Dermis blood vessel endothelial cell (primary cell): ENCODE data around the gene PNMA8C. TPM values are rescaled to one million over a fixed set of nuclear protein-coding genes. Genes with fewer than 3 reads are reported as not detected.

Source experiments
- DNase-seq: peaks from one replicate; pipeline ENCODE4 v3.0.0; 2010
- total RNA-seq: library from RNA; depleted of rRNA; stranded (reverse); fragments of >200 nt; gene quantifications from 2 replicates; pipeline ENCODE4 v1.2.3, GENCODE V29; 2014

The PNMA8C gene
- total RNA-seq = not detected in 2 replicates

DNA sequence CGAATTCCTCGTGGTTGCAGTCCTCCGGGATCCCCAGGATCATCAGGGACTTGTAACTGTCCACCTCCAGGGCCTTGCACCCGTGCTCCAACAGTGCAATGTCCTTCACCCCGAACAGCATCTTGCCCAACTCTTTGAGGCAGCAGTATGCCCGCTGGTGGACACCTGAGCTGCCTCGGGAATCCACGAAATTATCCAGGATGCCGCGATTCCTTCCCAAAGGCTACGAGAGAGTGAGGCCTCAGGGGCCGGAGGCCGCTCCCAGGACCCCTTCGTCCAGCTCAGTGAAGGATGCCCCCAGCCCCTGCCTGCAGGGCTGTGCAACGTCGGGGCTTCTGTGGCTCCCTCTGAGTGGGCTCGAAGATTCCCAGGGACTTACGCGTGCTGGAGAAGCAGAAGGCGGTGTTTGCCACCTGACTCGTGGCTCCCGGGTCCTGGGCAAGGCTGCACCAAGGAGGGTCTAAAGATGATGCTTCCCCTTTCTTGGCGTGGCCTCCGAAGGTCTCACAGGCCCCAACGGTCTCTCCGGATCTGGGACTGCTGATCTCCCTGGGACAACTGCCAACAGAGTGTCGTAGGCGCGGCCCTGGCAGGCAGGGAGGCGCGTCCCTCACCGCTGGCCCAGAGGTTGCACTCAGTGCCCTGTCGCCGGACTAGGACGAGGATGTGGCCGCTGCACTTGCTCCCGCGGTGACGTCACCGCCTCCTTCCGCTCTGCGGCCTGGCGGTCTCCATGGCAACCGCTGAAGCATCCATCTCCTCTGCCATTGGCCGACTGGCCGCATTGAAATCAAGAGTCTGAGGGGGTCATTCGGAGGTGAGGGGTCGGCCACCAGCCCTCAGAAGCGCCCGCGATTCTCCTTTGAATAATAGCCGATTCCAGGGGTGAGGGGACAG, at the start of gene PNMA8C:
PNMA8C (minus strand) TSS at position 698 of the 897 bp plus-strand sequence; CDS start at position 121, 577 bp downstream.
- peak; percentile 59 for DNase-seq

DNA sequence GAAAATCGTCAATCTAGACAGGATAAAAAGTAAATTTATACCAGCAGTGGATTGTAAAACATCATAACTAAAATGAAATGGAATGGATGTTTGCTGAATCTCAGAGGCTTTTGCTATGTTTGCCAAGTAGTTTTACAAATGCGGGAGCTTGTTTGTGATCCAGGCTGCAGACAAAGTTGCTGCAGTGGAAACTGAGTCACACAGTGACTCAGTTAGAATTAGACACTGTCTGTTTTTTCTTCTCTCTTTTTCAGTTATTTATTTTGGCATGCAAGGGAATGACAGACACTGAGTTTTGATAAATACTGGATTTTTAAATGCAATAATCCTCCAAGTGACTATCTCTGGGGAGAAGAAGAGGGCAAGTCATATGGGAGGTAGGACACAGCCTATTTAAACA, 47.2 kb upstream of the PNMA8C start:
- no peak for DNase-seq

DNA sequence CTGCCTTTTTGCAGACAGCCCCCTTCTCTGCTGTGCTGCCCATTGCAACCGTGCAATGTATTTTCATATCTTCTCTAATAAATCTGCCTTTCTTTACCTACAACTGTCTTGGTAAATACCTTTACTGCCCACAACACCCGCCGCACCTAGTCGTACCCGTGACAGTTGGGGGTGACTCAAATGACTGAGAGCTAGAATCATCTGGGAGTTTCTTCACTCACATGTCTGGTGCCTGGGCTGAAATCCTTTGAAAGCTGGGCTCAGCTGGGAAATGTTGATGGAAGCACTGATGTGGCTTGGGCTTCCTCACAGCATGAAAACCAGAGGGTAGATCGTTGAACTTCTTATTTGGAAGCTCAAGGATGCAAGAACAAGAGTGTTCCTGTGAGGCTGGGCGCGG, 45.5 kb upstream of the PNMA8C start:
- DNase-seq = no peak

DNA sequence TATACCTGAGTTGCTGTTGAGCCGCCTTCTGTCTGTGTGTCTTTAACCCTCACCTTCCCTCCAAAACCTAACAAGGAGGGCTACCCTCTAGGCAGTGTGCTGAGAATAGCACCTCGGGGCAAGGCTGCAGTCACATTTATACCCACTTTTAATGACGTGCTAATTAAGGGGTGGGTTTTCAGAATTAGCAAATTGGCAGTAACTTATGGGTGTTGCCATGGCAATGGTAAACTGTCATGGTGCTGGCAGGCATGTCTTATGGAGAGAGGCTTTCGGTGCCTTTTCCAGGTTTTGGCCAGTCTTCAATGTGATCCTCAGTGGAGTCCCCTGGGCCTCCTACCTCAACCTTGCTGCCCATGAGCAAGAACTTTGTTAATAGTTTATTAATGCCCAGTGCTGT, 43.9 kb upstream of the PNMA8C start:
- DNase-seq = no peak

DNA sequence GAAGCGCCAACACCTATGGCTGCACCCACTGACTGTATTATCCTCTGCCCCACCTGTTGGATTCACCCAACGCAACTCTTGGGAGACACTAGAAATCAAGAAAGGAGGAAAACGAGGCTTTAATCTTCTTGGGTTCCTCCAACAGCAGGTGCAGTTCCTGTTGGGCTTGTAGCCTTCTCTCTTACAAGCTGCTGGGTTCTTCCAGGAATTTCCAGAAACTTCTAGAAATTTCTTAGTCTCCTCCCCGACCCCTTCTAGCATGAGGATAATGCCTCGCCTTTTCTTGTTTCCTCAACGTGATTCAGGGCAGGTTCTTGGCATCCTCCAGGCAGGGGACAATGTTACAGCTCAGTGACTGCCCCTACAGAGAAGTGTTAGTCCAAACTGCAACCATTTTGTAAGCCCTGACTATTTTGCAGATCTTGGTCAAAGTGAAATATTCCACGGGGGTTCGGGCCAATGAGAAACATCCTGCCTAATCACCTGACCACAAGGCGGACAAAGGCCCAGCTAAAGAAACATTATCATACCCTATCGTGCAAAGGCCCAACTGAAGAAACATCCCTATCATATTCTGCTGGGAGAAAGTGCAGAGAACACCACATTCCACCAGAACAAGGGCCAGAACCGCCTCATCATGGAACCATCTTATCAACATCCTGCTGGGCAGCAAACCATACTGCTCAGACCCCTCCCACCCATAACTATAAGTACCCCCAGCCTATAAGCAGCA, 43.2 kb upstream of the PNMA8C start:
- DNase-seq = no peak

DNA sequence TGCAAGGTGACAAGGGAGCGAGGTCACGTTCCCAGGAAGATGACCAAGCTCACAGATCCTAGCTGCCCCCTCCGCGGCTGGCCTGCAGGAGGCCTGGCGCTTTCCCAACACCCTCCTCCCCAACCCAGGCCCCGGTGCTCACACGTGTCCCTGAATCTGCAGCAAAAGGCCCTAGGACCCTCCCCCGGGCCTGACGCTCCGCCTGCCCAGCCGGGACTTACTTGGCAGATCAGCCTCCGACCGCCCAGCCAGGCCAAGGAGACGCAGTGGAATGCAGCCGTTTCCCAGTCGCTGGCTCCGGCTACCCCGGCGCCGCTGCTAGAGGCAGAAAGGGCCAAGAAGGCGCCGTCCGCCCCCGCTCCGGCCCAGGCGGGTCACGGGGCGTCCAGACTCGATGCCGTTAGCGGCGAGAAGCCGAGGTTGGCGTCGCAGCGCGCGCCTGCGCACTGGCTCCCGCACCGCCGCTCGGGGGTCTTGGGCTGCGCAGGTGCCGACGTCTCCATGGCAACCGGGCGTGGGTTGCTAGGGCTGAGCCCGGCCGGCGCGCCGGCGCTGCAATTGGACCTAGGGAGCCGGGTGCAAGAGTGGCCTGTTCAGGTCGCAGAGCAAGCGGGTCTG, 42.5 kb upstream of the PNMA8C start, which contains the start of gene PNMA8A:
PNMA8A (minus strand) TSS at position 448 of the 618 bp plus-strand sequence. CDS start 528 bp downstream, outside the sequence.
- peak; percentile 66 for DNase-seq

DNA sequence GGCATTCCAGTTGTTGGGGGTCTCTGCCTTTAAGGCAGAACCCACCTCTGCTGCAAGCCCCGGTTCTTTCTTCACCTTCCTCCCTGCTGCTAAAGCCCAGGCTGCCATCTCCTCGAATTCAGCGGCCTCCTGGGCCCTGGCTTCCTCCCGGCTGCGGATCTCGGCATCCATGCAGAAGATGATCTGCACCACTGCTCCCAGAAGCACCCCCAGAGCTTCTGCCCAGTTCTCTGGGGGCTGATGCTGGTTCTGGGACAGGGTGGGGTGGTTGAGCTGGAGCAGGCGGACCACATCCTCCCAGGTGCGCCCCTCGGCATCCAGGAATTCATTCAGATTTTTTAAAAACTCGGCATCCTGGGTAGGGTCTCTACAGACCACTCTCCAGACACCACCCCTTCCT, 41.6 kb upstream of the PNMA8C start:
- no peak for DNase-seq

DNA sequence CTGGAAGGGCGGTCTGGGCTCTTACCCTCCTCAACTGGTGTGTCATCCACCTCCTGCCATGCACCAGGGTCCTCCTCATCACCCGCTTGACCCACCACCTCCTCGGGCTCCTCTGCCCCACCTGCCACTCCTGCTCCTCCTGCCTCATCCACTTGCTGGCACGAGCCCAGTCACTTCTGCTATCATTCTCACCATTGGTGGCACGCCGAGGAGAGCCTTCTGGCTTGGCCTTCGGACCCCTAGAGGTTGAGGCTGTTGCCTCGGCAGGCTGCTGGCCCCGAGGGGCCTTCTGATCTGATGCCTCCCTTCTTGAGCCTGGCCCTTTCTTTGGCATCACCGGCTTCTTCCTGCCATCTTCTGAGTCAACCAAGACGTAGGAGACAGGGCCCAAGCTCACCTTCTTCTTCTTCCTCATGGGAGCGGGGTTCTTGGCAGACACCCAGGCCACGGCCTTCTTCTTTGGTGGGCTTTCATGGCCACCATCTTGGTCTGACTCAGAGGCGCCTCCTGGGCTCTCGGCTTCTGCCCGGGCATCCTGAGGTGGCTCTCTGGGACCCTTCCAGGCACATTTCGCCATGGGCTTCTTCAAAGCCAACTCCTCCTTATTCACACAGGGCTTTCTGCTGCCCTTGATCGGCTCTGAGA, 40.9 kb upstream of the PNMA8C start:
- no peak for DNase-seq

DNA sequence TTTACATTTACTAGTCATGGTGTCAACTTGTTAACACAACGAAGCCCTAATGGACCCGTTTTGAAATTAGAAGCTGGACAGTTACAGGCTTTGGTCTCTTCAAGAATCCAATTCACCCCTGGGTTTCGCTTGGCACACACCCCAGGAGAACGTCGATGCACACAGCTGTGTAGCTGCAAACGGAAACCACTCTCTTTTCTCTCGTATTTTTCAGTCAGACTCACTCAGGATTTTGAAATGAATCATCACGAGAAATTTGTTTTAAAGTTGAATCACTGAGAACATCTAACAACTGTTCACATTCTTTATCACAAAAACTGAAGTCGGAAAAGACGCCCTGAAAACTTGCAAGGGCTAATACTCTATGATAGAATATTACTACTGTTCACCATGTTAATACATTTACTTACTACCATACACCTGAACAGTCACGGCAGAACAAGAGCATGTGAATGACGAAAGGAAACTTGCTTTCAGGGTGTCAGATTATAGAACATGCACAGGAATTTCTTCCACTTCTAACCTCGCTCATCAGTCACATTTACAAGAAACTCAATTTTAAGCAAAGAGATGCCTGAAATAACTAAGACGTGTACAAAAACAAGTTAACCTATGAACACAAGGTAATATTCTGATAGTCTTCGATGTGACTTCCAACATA, 37.9 kb upstream of the PNMA8C start:
- DNase-seq = peak; percentile 35

DNA sequence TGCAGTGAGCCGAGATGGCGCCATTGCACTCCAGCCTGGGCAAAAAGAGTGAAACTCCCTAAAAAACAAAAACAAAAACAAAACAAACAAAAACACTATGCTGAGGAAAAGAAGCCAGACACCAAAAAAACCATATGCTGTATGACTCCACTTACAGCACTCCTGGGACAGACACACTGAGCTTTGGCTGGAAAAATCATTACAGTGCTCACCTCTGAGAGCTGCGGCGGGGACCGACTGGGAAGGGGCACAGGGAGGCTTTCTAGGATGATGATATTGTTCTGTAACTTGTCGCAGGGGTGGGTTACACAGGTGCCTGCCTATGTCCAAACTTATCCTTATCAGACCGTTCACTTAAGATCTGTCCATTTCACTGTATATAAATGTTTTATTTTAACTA, 34.8 kb upstream of the PNMA8C start:
- DNase-seq = no peak

DNA sequence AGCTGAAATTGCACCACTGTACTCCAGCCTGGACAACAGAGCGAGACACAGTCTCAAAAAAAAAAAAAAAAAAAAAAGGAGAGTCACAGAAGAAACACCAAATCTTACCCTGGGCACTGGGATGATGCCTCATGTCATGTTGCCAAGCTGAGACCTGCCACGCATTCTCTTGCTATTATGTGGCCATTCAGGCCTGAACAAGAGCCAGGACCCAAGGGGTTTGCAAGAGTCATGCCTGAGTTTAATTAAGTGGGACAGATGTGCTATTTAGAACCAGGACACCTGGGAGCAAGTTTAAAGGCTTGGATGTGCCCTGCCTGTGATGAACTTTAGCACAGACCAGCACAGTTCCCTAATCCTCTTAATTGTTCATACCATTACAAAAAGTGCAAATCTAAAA, 32.8 kb upstream of the PNMA8C start:
- DNase-seq = no peak

DNA sequence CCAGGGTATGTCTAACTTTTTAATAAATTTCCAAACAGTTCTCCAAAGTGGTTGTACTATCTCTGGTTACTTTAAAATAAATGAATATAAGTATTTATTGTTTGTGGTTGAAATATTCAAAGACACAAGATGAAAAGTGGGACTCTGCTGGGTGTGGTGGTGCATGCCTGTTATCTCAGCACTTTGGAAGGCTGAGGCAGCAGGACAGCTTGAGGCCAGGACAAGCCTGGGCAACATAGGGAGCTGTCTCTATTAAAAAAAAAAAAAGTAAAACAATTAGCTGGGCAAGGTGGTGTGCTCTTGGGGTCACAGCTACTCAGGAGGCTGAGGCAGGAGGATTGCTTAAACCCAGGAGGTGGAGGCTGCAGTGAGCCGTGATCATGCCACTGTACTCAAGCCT, 32.2 kb upstream of the PNMA8C start:
- DNase-seq = no peak

DNA sequence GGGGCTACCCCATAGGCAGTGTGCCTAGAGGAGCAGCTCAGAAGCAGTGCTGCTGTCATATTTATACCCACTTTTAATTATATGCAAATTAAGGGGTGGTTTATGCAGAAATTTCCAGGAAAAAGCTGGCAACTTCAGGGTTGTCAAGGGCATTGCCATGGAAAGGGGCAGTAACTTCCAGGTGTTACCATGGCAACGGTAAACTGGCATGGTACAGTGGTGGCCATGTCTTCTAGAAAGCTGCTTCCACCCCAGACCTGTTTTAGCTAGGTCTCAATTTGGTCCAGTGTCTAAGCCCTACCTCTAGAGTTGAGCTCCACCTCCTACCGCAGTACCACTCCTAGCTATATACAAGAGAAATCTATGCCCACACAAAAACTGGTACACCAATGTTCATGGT, 31.3 kb upstream of the PNMA8C start:
- DNase-seq = no peak

DNA sequence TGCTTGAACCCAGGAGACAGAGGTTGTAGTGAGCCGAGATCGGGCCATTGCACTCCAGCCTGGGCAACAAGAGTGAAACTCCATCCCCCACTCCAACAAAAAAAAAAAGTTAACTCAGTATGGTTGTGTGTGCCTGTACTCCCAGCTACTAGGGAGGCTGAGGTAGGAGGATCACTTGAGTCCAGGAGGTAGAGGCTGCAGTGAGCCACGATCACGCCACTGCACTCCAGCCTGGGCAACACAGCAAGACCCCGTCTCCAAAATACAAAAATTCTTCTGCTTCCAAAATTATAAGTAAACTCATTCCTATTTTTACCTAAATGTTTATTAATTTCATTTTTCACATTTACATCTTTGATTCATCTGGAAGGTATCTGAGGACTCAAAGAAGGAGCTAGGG, 28.2 kb upstream of the PNMA8C start:
- DNase-seq = no peak

DNA sequence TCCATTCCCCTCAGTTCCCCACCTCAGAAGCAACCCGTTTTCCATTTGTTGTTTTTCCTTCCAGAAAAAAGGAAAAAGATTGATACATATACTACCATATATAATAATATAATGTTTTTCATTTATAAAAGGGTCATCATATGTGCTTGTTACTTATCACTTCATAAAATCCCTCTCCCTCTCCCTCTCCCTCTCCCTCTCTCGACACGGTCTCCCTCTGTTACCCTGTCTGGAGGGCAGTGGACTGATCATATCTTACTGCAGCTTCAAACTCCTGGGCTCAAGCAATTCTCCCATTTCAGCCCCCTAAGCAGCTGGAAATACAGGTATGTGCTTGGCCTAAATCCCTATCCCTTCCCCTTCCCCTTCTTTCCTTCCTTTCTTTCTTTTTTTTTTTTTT, 25.5 kb upstream of the PNMA8C start:
- DNase-seq = no peak

DNA sequence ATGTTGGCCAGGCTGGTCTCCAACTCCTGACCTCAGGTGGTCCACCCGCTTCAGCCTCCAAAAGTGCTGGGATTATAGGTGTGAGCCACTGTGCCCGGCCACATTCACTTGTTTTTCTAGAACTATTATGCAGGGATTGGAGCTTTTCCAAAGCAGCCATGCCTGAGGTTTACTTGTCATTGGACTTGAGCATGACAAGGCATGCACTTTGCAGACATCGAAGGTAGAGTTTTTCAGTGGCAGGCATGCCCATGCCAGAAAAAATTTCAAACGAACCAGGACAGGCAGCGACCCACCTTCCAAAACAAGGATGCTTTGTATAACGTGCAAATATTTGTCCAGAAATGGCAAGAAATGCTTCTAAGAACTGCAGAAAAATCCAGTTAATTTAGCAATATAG, 24.9 kb upstream of the PNMA8C start:
- DNase-seq = no peak

DNA sequence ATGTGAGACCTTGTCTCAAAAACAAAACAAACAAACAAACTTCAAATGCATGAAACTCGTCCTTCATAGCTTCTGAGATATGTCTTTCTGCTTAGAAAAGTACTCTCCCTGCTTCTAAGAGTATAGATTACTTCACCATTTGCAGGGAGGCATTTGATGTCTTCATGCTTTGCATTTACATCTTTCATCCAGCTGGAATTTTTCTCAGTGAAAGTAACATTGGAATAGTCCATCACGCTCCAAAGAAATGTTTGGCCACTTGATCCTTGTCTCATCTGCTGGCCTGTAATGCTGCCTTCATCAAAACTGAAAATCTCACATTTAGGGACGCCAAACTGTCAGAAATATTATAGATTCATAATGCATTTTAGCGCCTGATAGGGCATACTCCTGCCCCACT, 23.4 kb upstream of the PNMA8C start:
- no peak for DNase-seq

DNA sequence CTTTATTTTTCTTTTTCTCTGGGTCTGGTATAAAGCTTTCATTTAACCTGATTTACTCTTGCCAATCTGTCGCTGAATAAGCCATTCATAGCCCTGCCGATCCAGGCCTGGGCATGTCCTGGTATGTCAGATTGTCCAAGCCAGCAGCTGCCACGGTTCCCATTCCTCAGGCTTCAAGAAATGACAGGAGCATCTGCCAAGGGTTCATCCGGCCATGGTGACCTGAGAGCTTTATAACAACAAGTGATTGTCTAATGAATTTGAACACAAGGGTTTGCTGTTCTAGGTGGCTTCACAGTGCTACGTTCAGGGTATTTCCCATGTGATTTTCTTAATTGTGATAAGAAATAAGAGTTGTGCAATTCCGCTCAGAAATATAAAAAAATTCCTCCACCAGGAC, 22.6 kb upstream of the PNMA8C start:
- no peak for DNase-seq

DNA sequence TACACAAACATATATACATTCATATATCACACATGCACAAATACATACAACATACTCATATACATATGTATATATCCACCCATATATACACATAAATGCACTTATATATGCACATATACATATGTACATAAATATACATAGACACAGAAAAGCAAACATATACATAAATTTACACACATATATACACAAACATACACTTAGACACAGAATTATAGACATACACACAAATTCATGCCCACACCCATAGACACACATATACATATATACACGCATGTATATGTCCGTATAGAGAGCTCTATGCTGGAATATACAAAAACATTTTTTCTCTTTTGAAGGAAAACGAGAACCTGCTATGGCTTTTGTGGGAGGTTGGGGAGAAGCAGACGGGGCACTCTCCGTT, 22.0 kb upstream of the PNMA8C start:
- DNase-seq = no peak

DNA sequence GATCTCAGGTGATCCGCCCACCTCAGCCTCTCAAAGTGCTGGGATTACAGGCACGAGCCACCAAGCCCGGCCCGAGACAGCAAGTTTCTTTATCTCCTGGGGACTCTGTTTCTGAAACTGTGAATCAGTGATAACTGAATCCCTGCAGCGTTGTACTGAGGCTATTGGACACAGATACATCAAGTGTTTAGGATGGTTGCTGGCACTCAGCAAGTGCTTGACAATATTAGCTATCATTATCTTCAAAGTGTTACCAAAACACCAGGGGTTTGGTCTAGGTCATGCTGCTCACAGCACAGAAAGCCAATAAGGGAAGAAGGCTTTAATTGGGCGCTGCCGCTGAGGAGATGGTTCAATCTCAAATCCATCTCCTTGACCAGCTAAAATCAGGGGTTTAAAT, 20.5 kb upstream of the PNMA8C start:
- no peak for DNase-seq

DNA sequence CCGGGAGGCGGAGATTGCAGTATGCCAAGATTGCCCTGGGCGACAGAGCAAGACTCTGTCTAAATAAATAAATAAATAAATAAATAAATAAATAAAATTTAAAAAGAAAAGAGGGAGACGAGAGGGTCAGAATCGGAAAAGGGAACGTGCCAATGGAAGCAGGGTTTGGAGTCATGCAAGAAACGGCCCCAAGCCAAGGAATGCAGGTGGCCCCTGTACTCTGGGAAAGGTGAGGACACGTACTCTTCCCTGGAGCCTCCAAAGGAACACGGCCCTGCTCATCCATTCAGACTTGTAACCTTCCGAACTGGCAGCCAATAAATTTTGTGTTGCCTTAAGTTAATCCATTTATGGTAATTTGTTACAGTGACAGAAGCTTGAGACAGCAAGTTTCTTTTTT, 19.9 kb upstream of the PNMA8C start:
- DNase-seq = no peak

DNA sequence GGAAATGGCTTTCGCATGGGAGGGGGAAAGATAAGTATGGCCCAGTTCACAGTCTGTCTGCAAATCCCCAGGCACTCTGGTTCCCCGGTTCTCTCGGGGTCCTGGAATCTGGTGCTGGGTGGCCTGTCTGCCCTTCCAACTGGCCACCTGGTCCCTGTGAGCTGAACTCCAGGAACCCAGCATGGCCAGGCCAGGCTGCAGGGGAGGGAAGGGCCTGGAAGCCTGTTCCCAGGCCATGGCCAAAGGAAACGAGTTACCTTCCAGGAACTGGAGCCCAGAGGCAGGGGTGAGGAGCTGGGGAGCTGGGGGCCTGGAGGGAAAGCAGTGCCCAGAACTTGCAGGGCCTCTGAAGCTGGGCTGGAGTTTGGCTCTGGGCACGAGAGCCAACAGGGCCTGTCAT, 19.1 kb upstream of the PNMA8C start:
- DNase-seq = no peak
